Endothelial cell of umbilical vein (primary cell): ENCODE results near the gene ZFYVE9. TPM values are rescaled to one million over a fixed set of nuclear protein-coding genes. Genes with fewer than 3 reads are reported as not detected.

Source experiments
- BruUV-seq: library from RNA; stranded (reverse); fragments of 400-500 nt; replicated peaks from 2 replicates; lab custom pipeline; 2021; lab: Mats Ljungman, UMichigan
- CTCF ChIA-PET: fragments of 300-600, 350-600 bp; sonication (Branson Sonifier 250); formaldehyde crosslinking; loops from one replicate; lab custom pipeline; 2021; ENCODE audit warnings: antibody characterized with exemption, inconsistent platforms; lab: Charles Lee
- POLR2A ChIA-PET: fragments of 300-600, 350-600 bp; sonication (Branson Sonifier 250); formaldehyde crosslinking; loops from one replicate; lab custom pipeline; 2021; ENCODE audit warnings: antibody characterized with exemption, inconsistent platforms; lab: Charles Lee
- DNase-seq: peaks from one replicate; pipeline ENCODE4 v3.0.0-alpha.2; 2011; ENCODE audit warnings: low read depth, low spot score
- FAIRE-seq: peaks from 2 replicates; lab custom pipeline; 2011; peaks lifted over from hg19 to GRCh38; lab: Jason Lieb, UNC
- H2AFZ ChIP-seq: 2 replicates; pipeline ENCODE4 v1.6.0; 2012; ENCODE audit warnings: low read depth, low read length, control low read depth, inconsistent platforms
- H3K27ac ChIP-seq: 2 replicates; pipeline ENCODE4 v1.5.1; 2011; ENCODE audit warnings: low read depth, mild to moderate bottlenecking, control low read depth, low read length, moderate library complexity; ENCODE audit not compliant: insufficient read depth
- H3K27me3 ChIP-seq, 2 experiments: 2 replicates each; pipeline versions ENCODE4 v1.6.0 to v1.6.1; 2011; ENCODE audit warnings: low read length in 2 of 2, mixed read lengths in 1 of 2; ENCODE audit not compliant: control insufficient read depth in 2 of 2, insufficient read depth in 2 of 2
- H3K36me3 ChIP-seq, 2 experiments: 2 replicates in 1 of 2; 3 replicates in 1 of 2; pipeline ENCODE4 v1.5.1; 2011; ENCODE audit warnings: low read length in 2 of 2, mild to moderate bottlenecking in 1 of 2, moderate library complexity in 1 of 2; ENCODE audit not compliant: control insufficient read depth in 2 of 2, insufficient read depth in 2 of 2; ENCODE audit errors: extremely low read depth in 1 of 2
- H3K4me1 ChIP-seq: 3 replicates; pipeline ENCODE4 v1.5.1; 2011; ENCODE audit warnings: mild to moderate bottlenecking, low read length; ENCODE audit not compliant: control insufficient read depth, insufficient read depth; ENCODE audit errors: extremely low read depth
- H3K4me2 ChIP-seq: 2 replicates; pipeline ENCODE4 v1.6.1; 2011; ENCODE audit warnings: low read length, control low read depth, mixed read lengths; ENCODE audit not compliant: insufficient read depth
- H3K4me3 ChIP-seq, 3 experiments: fragments of 200-600 bp in 1 of 3; sonication (generic), shearing (Covaris generic) in 1 of 3; replicated peaks in 1 of 3; 2 replicates each; pipeline ENCODE4 v1.5.1; 2011 to 2016; ENCODE audit warnings: control low read depth in 3 of 3, low read length in 3 of 3, mild to moderate bottlenecking in 2 of 3, inconsistent platforms in 1 of 3, low read depth in 1 of 3, moderate library complexity in 1 of 3; ENCODE audit not compliant: insufficient read depth in 1 of 3
- H3K79me2 ChIP-seq: 2 replicates; pipeline ENCODE4 v1.6.0; 2012; ENCODE audit warnings: low read length, inconsistent platforms; ENCODE audit not compliant: control insufficient read depth, insufficient read depth
- H3K9ac ChIP-seq: replicated peaks from 2 replicates; pipeline ENCODE3; 2011; ENCODE audit warnings: low read length, control low read depth; ENCODE audit not compliant: insufficient read depth; ENCODE audit errors: extremely low read depth
- H3K9me1 ChIP-seq: replicated peaks from 3 replicates; pipeline ENCODE4 v1.6.0; 2011; ENCODE audit warnings: mild to moderate bottlenecking, low read length; ENCODE audit not compliant: control insufficient read depth, insufficient read depth; ENCODE audit errors: extremely low read depth
- H3K9me3 ChIP-seq: replicated peaks from 2 replicates; pipeline ENCODE4 v1.5.1; 2012; ENCODE audit warnings: low read length, inconsistent platforms; ENCODE audit not compliant: control insufficient read depth, insufficient read depth
- H4K20me1 ChIP-seq: replicated peaks from 2 replicates; pipeline ENCODE3; 2011; ENCODE audit warnings: mild to moderate bottlenecking, low read length; ENCODE audit not compliant: control insufficient read depth, insufficient read depth; ENCODE audit errors: extremely low read depth
- EZH2 ChIP-seq: IDR thresholded peaks from 2 replicates; pipeline ENCODE4 v1.6.1; 2012; ENCODE audit warnings: borderline replicate concordance, low read depth, mild to moderate bottlenecking, moderate library complexity, low read length, inconsistent platforms; ENCODE audit not compliant: severe bottlenecking
- FOS ChIP-seq: IDR thresholded peaks from 2 replicates; pipeline ENCODE4 v1.6.1; 2011; ENCODE audit warnings: mild to moderate bottlenecking, low read length, moderate library complexity, borderline replicate concordance; ENCODE audit not compliant: insufficient read depth
- GATA2 ChIP-seq: IDR thresholded peaks from 2 replicates; pipeline ENCODE4 v1.7.0; 2011; ENCODE audit warnings: low read depth, mild to moderate bottlenecking, moderate library complexity, mixed read lengths, low read length; ENCODE audit not compliant: insufficient read length, insufficient read depth
- JUN ChIP-seq: IDR thresholded peaks from 2 replicates; pipeline ENCODE4 v1.6.1; 2011; ENCODE audit warnings: borderline replicate concordance, low read depth; ENCODE audit not compliant: insufficient read length, insufficient read depth
- MYC ChIP-seq: IDR thresholded peaks from one replicate; pipeline ENCODE4 v1.6.1; 2011; ENCODE audit warnings: mild to moderate bottlenecking, low read depth, low read length
- POLR2A ChIP-seq: IDR thresholded peaks from 2 replicates; pipeline ENCODE4 v1.6.1; 2012; ENCODE audit warnings: low read depth, mild to moderate bottlenecking, control low read depth, low read length
- POLR2AphosphoS5 ChIP-seq: IDR thresholded peaks from 2 replicates; pipeline ENCODE4 v1.6.1; 2012; ENCODE audit warnings: low read depth, mild to moderate bottlenecking, control low read depth, low read length, moderate library complexity; ENCODE audit not compliant: insufficient read depth
- dilution Hi-C: fragments of 300-500 bp; cut with MboI; formaldehyde crosslinking; loops from one replicate; pipeline ENCODE4 v1.15.0; 2019; ENCODE audit warnings: low sequenced_read_pairs; ENCODE audit not compliant: extremely low pct_ligation_motif_present
- intact Hi-C: fragments of 100-400 bp; cut with micrococcal nuclease; formaldehyde crosslinking; loops from one replicate; pipeline ENCODE4 v1.10.0; 2022
- polyA plus RNA-seq, 4 experiments: library from polyadenylated mRNA; depleted of rRNA in 3 of 4; stranded (reverse) in 3 of 4; unstranded in 1 of 4; fragments of >200 nt; gene quantifications; 2 replicates each; pipeline versions ENCODE4 v1.2.1 to v1.2.3, GENCODE V29; 2011 to 2012; ENCODE audit warnings: missing spikeins in 1 of 4
- total RNA-seq: library from RNA; stranded (reverse); gene quantifications from 2 replicates; pipeline ENCODE4 v1.2.3, GENCODE V29; 2021
- TF ChIP-seq, protein P1 (sequence below): IDR thresholded peaks from 2 replicates; pipeline ENCODE4 v1.6.1; 2011; ENCODE audit not compliant: insufficient read depth, insufficient read length
- TF ChIP-seq, protein P2 (sequence below), 2 donors: IDR thresholded peaks; 1 replicate in 1 of 2; 2 replicates in 1 of 2; pipeline ENCODE4 v1.5.1; 2011; ENCODE audit warnings: low read length in 2 of 2, mild to moderate bottlenecking in 2 of 2, moderate library complexity in 2 of 2, control low read depth in 1 of 2, inconsistent platforms in 1 of 2, low read depth in 1 of 2; ENCODE audit not compliant: insufficient read depth in 1 of 2; ENCODE audit errors: extremely low read depth in 1 of 2

The ZFYVE9 gene
- total and polyA plus RNA-seq, 2 donors (not counting 3 experiments of a cell fraction or from before 2014, with no cell fraction given) = 4.1 to 16.8 TPM

DNA sequence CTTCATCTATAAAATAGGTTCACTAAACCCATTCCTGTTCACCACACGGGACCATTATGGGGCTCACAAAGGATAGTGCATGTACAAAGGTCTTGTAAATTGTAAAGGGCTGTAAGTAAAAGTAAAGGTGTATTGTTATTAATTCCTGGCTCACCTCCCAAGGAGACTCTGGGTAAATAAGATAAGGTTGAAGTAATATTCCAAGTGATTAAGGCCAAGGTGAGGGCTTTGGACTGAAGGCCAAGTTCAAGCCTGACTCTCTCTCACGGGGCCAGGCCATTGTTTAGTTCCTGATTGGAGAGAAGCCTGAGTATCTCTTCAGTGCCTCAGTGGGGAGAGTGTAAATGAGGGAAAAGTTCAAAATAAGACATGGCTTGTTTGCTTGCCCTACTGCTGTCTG lies 19.5 kb upstream of the ZFYVE9 start:
- Histone ChIP-seq H3K4me2 (no peak overlapping the region), H3K4me3 (no peak overlapping the region), H4K20me1 (no peaks in the 10 kb centered on the region), H3K9ac (no peak overlapping the region), H3K79me2 (no peaks in the 10 kb centered on the region), H3K4me1 (no peaks in the 10 kb centered on the region), H3K9me3 (no peaks in the 10 kb centered on the region), H3K9me1 (no peaks in the 10 kb centered on the region), H3K27me3 (no peaks in the 10 kb centered on the region), H3K27ac (no peak overlapping the region), H3K36me3 (no peaks in the 10 kb centered on the region), H2AFZ (peak overlapping the region; percentile 27)
- POLR2A ChIA-PET = no interaction called here
- BruUV-seq = no TSS peak
- FAIRE-seq = no peak
- intact Hi-C loops (loop anchor here (10.0 kb wide), 1 partner anchor 228 kb away; no protein-coding TSS in a partner anchor), dilution Hi-C loops (no loop called here)
- DNase-seq = no peak
- CTCF ChIA-PET = interaction anchor here (1.0 to 1.6 kb wide), 2 partner anchors 12 to 26 kb away, joined by 3 read pairs; no protein-coding TSS in a partner anchor
- TF ChIP-seq, protein P1, sequence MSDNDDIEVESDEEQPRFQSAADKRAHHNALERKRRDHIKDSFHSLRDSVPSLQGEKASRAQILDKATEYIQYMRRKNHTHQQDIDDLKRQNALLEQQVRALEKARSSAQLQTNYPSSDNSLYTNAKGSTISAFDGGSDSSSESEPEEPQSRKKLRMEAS = no peak
- TF ChIP-seq POLR2AphosphoS5 (no peak), GATA2 (no peak), POLR2A (no peak), FOS (no peak), EZH2 (no peak), JUN (no peak), MYC (no peak)
- TF ChIP-seq, protein P2, sequence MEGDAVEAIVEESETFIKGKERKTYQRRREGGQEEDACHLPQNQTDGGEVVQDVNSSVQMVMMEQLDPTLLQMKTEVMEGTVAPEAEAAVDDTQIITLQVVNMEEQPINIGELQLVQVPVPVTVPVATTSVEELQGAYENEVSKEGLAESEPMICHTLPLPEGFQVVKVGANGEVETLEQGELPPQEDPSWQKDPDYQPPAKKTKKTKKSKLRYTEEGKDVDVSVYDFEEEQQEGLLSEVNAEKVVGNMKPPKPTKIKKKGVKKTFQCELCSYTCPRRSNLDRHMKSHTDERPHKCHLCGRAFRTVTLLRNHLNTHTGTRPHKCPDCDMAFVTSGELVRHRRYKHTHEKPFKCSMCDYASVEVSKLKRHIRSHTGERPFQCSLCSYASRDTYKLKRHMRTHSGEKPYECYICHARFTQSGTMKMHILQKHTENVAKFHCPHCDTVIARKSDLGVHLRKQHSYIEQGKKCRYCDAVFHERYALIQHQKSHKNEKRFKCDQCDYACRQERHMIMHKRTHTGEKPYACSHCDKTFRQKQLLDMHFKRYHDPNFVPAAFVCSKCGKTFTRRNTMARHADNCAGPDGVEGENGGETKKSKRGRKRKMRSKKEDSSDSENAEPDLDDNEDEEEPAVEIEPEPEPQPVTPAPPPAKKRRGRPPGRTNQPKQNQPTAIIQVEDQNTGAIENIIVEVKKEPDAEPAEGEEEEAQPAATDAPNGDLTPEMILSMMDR (IDR thresholded peaks at IDR 0.05; ENCODE audit: extremely low read depth in 1 of 2, insufficient read depth in 1 of 2, low read depth in 1 of 2, low read length in 2 of 2) = no peak
